NCI-H1417 (cell line): Measurements from ENCODE around the gene UBL7.

Experiments
- DNase-seq, 3 experiments: peaks; one replicate each; lab custom pipeline; 2025; lab: John Stamatoyannopoulos, UW

Gene UBL7

DNA sequence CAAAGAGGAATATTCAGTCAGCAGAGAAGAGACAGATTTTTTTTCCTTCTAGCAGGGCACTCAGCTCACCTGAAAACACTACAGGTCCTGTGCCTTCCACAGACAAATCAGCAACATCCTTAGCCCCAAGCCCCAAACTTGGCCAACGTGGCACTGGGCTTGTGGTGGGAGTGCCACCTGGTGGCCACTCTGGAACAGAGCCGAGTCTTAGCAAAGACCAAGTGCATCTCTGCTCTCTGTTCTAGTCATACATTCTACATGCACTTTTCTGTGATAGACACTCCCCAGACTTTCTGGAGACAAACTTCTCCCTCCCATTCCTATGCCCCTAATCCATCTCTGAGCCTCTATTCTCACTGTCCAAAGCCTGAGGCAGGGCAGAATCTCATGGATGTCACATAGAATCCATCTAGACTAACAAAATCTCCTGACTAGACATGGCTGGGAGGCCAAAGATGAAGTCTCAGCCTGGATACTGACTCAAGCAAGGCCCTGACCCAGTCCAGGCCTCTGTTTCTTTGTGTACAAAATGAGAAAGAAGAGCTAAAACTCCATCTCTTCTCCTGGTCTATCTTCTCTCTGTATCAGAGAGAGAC is 22.1 kb downstream of the UBL7 start:
- peak; percentile 54 to 85 (median 70) for DNase-seq

- DNase-seq, result no peak
These were observed 22.8 kb downstream of the UBL7 start for GRCh38 chr15:74438206-74438605.

DNA sequence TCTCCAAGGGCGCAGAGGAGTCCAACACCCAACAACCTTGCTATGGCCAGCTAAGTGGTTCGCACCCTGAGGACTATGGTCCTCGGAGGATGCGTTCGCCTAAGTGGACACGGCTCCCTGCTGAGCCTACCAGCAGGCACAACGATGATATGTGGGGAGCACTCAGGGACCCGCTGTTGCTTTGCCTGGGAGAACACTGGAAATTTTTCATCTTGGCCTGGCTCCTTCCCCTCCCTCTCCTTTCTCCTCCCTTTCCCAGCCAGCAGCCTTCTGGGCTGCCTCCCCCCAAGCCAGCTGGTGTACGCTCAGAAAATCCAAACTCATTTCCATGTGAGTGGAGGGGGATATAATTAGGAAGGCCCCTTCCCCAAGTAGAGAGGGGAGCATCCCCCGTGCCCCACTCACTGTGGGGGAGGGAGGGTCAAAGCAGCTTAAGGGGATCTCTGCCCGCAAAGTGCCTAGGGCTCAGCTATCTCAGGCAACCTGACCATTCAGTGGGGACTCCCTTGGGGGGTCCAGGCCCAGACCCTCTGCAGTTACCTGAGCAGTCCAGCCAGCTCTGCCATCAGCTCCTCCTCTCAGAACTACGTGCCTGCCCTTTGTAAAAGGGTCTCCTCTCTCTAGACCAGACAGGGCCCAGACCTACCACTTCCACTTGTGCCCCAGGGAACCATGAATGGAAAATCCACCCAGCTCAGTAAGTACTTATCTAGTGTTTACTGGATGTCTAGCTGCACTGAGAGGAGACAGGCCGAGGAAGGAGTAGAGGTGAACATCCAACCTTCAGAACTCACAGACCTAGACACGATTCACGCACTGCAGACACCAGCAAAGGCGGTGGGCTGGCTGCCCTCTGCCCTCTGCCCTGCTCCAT is 26.5 kb downstream of the UBL7 start:
- DNase-seq, result peak in 1 of 3 experiments; percentile 44

GRCh38 chr15:74433592-74434262 is 27.2 kb downstream of the UBL7 start, which contains the start of gene SEMA7A:
SEMA7A (minus strand) TSS chr15:74433958; CDS start chr15:74433918, 40 bp downstream.
- peak; percentile 70 to 91 (median 90) for DNase-seq

- DNase-seq, result no peak
These were observed 27.9 kb downstream of the UBL7 start for GRCh38 chr15:74432968-74433591.

DNA sequence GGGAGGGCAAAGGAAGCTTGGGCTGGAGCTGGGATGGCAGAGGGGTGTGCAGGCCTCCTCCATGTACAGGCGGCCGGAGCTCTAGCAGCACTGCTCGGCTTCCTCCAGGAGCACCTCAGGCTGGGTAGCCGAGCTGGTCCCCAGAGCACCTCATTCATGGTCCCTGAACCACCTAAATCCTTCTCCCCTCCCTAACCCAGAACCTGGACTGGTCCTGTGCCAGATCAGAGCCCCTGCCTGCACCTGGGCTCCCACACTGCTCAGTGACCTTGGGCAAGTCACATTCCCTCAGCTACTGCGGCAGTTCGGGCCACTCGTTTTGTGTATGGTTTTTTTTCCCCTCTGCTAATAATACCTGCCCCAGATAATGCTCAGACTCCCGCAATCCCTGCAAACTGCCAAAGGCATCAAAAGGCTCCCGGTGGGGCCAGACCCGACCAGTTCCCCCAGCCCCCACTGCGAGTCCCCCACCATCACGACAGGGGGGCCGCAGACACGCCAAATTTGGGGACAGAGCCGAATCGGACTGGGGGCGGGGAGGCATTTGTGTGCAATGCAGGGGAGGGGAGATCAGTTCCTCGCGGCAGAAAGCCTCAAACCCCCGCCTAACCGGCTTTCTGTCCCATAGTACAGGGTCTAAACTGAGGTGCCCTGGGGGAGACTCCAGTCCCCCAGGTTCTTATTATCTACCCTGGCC is 28.5 kb downstream of the UBL7 start:
- peak in 1 of 3 experiments; percentile 21 for DNase-seq

DNA sequence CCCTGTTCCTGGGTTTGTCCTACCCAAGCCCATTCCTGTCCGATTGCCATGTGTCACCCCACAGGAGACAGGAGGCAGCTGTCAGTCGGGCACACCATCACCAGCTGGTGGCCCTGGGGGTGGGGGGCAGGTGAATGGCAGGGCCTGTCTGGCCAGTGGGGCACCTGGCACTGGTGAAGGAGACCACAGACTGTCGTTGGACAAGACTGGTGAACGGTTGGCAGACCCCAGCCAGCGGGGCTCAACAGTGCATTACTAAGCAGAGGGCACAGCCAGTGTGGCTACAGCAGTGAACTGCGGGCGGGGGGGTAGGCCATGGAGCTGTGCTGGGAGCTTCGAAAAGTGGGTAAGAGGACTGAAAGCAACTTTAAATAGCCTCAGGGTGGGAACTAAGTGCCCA is 29.3 kb downstream of the UBL7 start:
- no peak for DNase-seq

GRCh38 chr15:74431116-74431515 is 29.8 kb downstream of the UBL7 start:
- DNase-seq, result no peak

GRCh38 chr15:74430510-74430951 is 30.4 kb downstream of the UBL7 start:
- no peak for DNase-seq

DNA sequence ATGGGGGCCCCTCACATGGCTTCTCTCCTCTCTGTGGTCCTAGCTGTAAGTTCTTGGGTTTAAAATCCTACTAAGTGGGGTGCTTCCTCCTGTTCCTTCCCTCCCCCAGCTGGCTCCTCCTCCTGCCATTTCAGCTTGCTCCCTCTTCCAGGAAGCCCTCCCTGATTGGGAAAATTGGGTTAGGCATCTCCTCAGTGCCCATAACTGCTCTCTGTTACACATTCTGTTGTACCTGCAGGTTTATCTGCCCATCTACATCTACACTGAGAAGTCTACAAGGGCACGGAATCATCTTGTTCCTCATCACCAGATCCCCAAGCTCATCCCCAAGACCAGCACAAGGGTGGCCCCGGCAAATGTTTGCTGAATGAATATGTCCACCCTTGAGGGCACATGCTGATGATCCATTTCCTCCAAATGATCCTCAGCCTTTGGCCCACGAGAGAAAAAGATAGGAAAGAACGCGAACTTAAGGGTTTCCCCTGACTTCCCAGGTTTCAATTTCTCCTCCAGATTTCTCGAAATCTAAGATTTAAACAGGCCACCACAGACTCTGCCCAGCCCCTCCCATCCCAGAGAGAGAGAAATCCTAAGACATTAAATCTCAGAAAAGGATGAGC is 31.1 kb downstream of the UBL7 start:
- DNase-seq, result no peak

- no peak for DNase-seq
These were observed 31.8 kb downstream of the UBL7 start for GRCh38 chr15:74428970-74429780.

DNA sequence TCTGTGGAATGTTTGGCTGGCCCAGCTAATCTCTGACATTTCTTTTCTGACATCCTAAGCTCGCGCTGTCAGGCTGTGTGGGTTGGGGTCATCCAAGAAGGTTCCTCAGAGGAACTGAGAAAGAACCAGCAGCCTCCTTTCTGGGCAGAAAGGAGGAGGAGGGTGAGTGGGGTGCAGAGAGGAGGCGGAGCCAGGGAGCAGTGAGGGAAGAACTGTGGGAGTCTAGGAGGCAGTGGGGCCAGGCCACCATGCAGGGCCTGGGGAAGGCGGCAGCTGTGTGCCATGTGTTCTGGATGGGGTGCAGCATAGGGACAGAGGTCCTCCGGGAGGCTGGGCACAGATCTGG is 32.5 kb downstream of the UBL7 start:
- DNase-seq, result no peak

GRCh38 chr15:74427607-74428441 is 33.1 kb downstream of the UBL7 start:
- no peak for DNase-seq

GRCh38 chr15:74426404-74427281 is 34.3 kb downstream of the UBL7 start:
- no peak for DNase-seq

GRCh38 chr15:74425630-74426029 is 35.3 kb downstream of the UBL7 start:
- DNase-seq, result no peak

GRCh38 chr15:74424901-74425528 is 35.9 kb downstream of the UBL7 start:
- DNase-seq, result no peak

DNA sequence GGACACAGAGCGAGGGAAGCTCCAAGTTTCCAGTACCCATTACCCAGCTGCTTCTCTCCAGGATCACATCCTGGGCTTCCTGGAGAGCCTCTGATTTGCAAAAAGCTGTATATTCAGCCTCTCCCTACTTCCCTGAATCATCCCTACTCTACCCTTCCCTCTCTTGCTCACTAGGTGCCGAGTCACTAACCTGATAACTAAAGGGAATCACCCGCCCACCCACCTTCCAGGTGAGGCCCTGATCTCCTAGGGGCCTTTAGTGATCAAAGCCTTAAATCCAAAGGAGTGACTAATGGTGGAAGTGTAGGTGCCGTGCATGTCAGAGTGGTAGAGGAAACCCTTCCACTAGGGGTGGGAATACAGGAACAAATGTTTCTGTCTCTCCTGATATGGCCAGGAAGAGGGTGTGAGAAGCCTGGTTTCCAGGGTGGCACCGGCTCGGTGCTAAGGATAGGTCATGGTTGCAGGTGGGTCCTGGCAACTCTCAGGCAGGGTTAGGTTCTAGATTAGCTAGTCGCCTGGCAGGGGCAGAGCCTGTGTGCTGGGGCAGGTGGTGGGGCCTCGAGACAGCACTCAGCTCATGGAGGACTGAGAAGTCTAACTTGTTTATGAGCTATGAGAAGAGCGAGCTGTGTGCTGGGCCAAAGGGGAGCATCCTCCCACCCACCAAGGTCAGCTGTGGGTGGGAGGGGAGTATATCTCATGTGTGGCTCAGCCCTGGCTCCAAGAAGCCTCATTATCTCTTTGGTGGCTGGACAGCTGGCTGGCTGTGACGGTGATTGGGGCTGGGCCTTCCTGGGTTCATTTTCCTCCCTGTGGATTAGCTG is 37.3 kb downstream of the UBL7 start:
- DNase-seq, result no peak
